MM.1S (cell line): Measurements from ENCODE around the gene RNF113B.

Experiments used
- DNase-seq: peaks from one replicate; pipeline ENCODE4 v3.0.0-alpha.2; 2015
- H2AFZ ChIP-seq: fragments of 300-600 bp; sonication (generic); 2 replicates; pipeline ENCODE4 v1.6.0; 2016; ENCODE audit warnings: antibody characterized with exemption, low read length
- H3F3A ChIP-seq: fragments of 300-600 bp; sonication (generic); 2 replicates; pipeline ENCODE4 v1.6.1; 2016; ENCODE audit warnings: mild to moderate bottlenecking, antibody characterized with exemption, low read length, moderate library complexity, mixed read lengths; ENCODE audit not compliant: insufficient read depth
- H3K27ac ChIP-seq: fragments of 300-600 bp; sonication (generic); 2 replicates; pipeline ENCODE4 v1.5.1; 2016; ENCODE audit warnings: mild to moderate bottlenecking, low read length
- H3K27me3 ChIP-seq: fragments of 300-600 bp; sonication (generic); replicated peaks from 2 replicates; pipeline ENCODE4 v1.6.0; 2016; ENCODE audit warnings: low read length; ENCODE audit not compliant: insufficient read depth
- H3K36me3 ChIP-seq: fragments of 300-600 bp; sonication (generic); replicated peaks from 2 replicates; pipeline ENCODE4 v1.6.1; 2016; ENCODE audit warnings: mild to moderate bottlenecking, low read length, mixed read lengths; ENCODE audit not compliant: insufficient read depth
- H3K4me1 ChIP-seq: fragments of 300-600 bp; sonication (generic); 2 replicates; pipeline ENCODE4 v1.6.1; 2016; ENCODE audit warnings: low read length, mixed read lengths
- H3K4me2 ChIP-seq: fragments of 300-600 bp; sonication (generic); 2 replicates; pipeline ENCODE4 v1.6.0; 2016; ENCODE audit warnings: low read depth, low read length
- H3K4me3 ChIP-seq: fragments of 300-600 bp; sonication (generic); 2 replicates; pipeline ENCODE4 v1.5.1; 2016; ENCODE audit warnings: low read length, mixed read lengths
- H3K79me2 ChIP-seq: fragments of 300-600 bp; sonication (generic); 2 replicates; pipeline ENCODE4 v1.6.1; 2016; ENCODE audit warnings: mixed run types, low read length, mixed read lengths
- H3K9ac ChIP-seq: fragments of 300-600 bp; sonication (generic); 2 replicates; pipeline ENCODE4 v1.6.1; 2016; ENCODE audit warnings: low read length, mixed read lengths
- H3K9me2 ChIP-seq: fragments of 300-600 bp; sonication (generic); replicated peaks from 2 replicates; pipeline ENCODE4 v1.6.1; 2016; ENCODE audit warnings: mild to moderate bottlenecking, low read length, mixed read lengths; ENCODE audit not compliant: insufficient read depth
- H3K9me3 ChIP-seq: fragments of 300-600 bp; sonication (generic); replicated peaks from 2 replicates; pipeline ENCODE4 v1.6.1; 2016; ENCODE audit warnings: mild to moderate bottlenecking, low read length, mixed read lengths; ENCODE audit not compliant: insufficient read depth
- H4K20me1 ChIP-seq: fragments of 300-600 bp; sonication (generic); 2 replicates; pipeline ENCODE4 v1.6.1; 2016; ENCODE audit warnings: mild to moderate bottlenecking, low read length, moderate library complexity, mixed read lengths; ENCODE audit not compliant: insufficient read depth
- CTCF ChIP-seq: fragments of 300-600 bp; sonication (generic); IDR thresholded peaks from 2 replicates; pipeline ENCODE4 v1.5.1; 2016; ENCODE audit warnings: antibody characterized with exemption, low read length, mixed read lengths
- EZH2 ChIP-seq: fragments of 300-600 bp; sonication (generic); optimal IDR thresholded peaks from 2 replicates; pipeline ENCODE3; 2017; ENCODE audit warnings: low read depth, mild to moderate bottlenecking, antibody characterized with exemption, low read length, mixed read lengths
- EZH2phosphoT487 ChIP-seq: fragments of 300-600 bp; sonication (generic); IDR thresholded peaks from 2 replicates; pipeline ENCODE4 v1.6.1; 2018; ENCODE audit warnings: antibody characterized with exemption, low read length

RNF113B gene

GRCh38 chr13:98134901-98135300 lies 42.2 kb downstream of the RNF113B start:
- Histone ChIP-seq H3K27ac (no peak overlapping the region), H3K27me3 (no peaks in the 10 kb centered on the region), H3K9ac (no peak overlapping the region), H3K9me2 (no peaks in the 10 kb centered on the region), H3K79me2 (no peaks in the 10 kb centered on the region), H4K20me1 (no peaks in the 10 kb centered on the region), H3K4me1 (no peaks in the 10 kb centered on the region), H3F3A (no peaks in the 10 kb centered on the region), H3K9me3 (no peaks in the 10 kb centered on the region), H3K4me3 (no peak overlapping the region), H2AFZ (no peak overlapping the region), H3K4me2 (no peak overlapping the region), H3K36me3 (no peaks in the 10 kb centered on the region)
- TF ChIP-seq EZH2phosphoT487 (no peak), CTCF (no peak), EZH2 (no peak)
- no peak for DNase-seq

GRCh38 chr13:98133946-98134345 lies 43.1 kb downstream of the RNF113B start:
- no peak for TF ChIP-seq EZH2phosphoT487
- no peak for TF ChIP-seq EZH2
- TF ChIP-seq CTCF = no peak
- no peaks in the 10 kb centered on the region for H3K4me1 ChIP-seq
- no peaks in the 10 kb centered on the region for H3K36me3 ChIP-seq
- DNase-seq = no peak
- no peak overlapping the region for H3K27ac ChIP-seq
- H4K20me1 ChIP-seq = no peaks in the 10 kb centered on the region
- no peaks in the 10 kb centered on the region for H3F3A ChIP-seq
- no peaks in the 10 kb centered on the region for H3K27me3 ChIP-seq
- H2AFZ ChIP-seq = no peak overlapping the region
- H3K9me2 ChIP-seq = no peaks in the 10 kb centered on the region
- no peak overlapping the region for H3K4me3 ChIP-seq
- no peak overlapping the region for H3K4me2 ChIP-seq
- H3K9me3 ChIP-seq = no peaks in the 10 kb centered on the region
- no peaks in the 10 kb centered on the region for H3K79me2 ChIP-seq
- H3K9ac ChIP-seq = no peak overlapping the region

DNA sequence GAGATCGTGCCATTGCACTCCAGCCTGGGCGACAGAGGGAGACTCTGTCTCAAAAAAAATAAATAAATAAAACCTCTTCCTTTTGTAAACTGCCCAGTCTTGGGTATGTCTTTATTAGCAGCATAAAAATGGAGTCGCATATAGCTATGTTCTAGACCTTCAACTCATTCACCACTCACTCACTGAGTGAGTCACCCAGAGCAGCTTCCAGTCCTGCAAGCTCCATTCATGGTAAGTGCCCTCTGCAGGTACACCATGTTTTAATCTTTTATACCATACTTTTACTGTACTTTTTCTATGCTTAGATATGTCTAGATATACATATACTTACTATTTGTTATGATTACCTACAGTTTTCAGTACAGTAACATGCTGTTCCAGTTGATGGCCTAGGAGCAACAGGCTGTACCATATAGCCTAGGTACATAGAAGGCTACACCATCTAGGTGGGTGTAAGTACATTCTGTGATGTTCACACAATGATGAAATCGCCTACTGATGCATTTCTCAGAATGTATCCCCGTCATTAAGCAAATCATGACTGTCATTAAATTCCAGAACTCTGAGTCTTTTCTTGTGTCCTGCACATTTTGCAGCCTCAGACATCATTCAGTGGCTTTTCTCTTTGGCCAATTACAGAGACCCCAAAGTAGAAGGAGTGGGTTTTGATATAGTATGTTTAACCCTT lies 47.9 kb downstream of the RNF113B start:
- no peak for DNase-seq
- TF ChIP-seq EZH2 (no peak), CTCF (no peak), EZH2phosphoT487 (no peak)
- H3K27me3 ChIP-seq = no peaks in the 10 kb centered on the region

More for the DNA sequence above, 47.9 kb downstream of the RNF113B start:
- Histone ChIP-seq H4K20me1 (no peaks in the 10 kb centered on the region), H3K27ac (no peak overlapping the region), H3K9ac (no peak overlapping the region), H3K79me2 (no peaks in the 10 kb centered on the region), H3F3A (no peaks in the 10 kb centered on the region), H3K9me3 (no peaks in the 10 kb centered on the region), H3K36me3 (no peaks in the 10 kb centered on the region), H2AFZ (no peak overlapping the region), H3K9me2 (no peaks in the 10 kb centered on the region), H3K4me2 (no peak overlapping the region), H3K4me3 (no peak overlapping the region), H3K4me1 (no peaks in the 10 kb centered on the region)
